Tibial nerve (tissue), 4 donors: Measurements from ENCODE around the gene HINT2. TPM values are rescaled to one million over a fixed set of nuclear protein-coding genes. Genes with fewer than 3 reads are reported as not detected.

Experiments
- DNase-seq, 2 donors: peaks; one replicate each; pipeline ENCODE4 v3.0.0-alpha.2; 2019; ENCODE audit warnings: low spot score in 2 of 2
- H3K27ac ChIP-seq, 4 donors: fragments of 200-600 bp; sonication (generic) in 3 of 4; one replicate each; pipeline ENCODE4 v1.5.1; 2017 to 2019; ENCODE audit warnings: mild to moderate bottlenecking in 1 of 4
- H3K27me3 ChIP-seq, 2 donors: fragments of 200-600 bp; sonication (generic) in 1 of 2; one replicate each; pipeline versions ENCODE4 v1.5.1 to v1.6.0; 2017 to 2019
- H3K36me3 ChIP-seq, 3 donors: fragments of 200-600 bp; sonication (generic); one replicate each; pipeline ENCODE4 v1.5.1; 2018 to 2019
- H3K4me1 ChIP-seq, 4 donors: fragments of 200-600 bp; sonication (generic) in 3 of 4; one replicate each; pipeline ENCODE4 v1.5.1; 2017 to 2019
- H3K4me3 ChIP-seq, 4 donors: fragments of 200-600 bp; sonication (generic) in 3 of 4; one replicate each; pipeline ENCODE4 v1.5.1; 2017 to 2019; ENCODE audit warnings: mild to moderate bottlenecking in 1 of 4, moderate library complexity in 1 of 4
- H3K9me3 ChIP-seq, 4 donors: fragments of 200-600 bp; sonication (generic) in 3 of 4; one replicate each; pipeline ENCODE4 v1.5.1; 2017 to 2019
- EP300 ChIP-seq, 2 donors: sonication (generic); formaldehyde crosslinking; IDR thresholded peaks; one replicate each; pipeline ENCODE4 v1.6.1; 2017; ENCODE audit warnings: antibody characterized with exemption in 2 of 2, mild to moderate bottlenecking in 1 of 2
- POLR2A ChIP-seq, 2 donors: fragments of 450-650 bp; IDR thresholded peaks; one replicate each; pipeline ENCODE4 v1.6.1; 2017; ENCODE audit warnings: antibody characterized with exemption in 2 of 2, mild to moderate bottlenecking in 2 of 2, moderate library complexity in 2 of 2
- WGBS, 2 donors: methylation state at CpG; one replicate each; pipeline ENCODE4 v1.1.5; 2018; 5-methylcytosine and 5-hydroxymethylcytosine counted together
- total RNA-seq, 4 donors: library from RNA; depleted of rRNA; stranded (reverse); fragments of >200 nt; gene quantifications; one replicate each; pipeline ENCODE4 v1.1.0, GENCODE V29; 2016
- TF ChIP-seq, protein P1 (sequence below), 5 experiments: fragments of 200-600 bp in 3 of 5; fragments of 450-650 bp in 2 of 5; sonication (generic) in 3 of 5; IDR thresholded peaks; one replicate each; pipeline ENCODE4 v1.5.1; 2016 to 2019; ENCODE audit warnings: antibody characterized with exemption in 5 of 5, mild to moderate bottlenecking in 3 of 5, moderate library complexity in 2 of 5

The HINT2 gene
- total RNA-seq, 4 donors from 2014 or later: 21.0 to 74.3 (median 35.9) TPM

GRCh38 chr9:35829764-35830096 is 14.9 kb upstream of the HINT2 start:
- WGBS, 2 donors: 31 to 47% methylated on average over 2 of the region's 2 CpGs
- no peak for DNase-seq
- H3K36me3 ChIP-seq: no peaks in the 10 kb centered on the region
- no peaks in the 10 kb centered on the region for H3K27me3 ChIP-seq
- H3K4me3 ChIP-seq: peak overlapping the region; percentile 53 to 96 (median 84)
- no peaks in the 10 kb centered on the region for H3K9me3 ChIP-seq
- TF ChIP-seq, protein P1, sequence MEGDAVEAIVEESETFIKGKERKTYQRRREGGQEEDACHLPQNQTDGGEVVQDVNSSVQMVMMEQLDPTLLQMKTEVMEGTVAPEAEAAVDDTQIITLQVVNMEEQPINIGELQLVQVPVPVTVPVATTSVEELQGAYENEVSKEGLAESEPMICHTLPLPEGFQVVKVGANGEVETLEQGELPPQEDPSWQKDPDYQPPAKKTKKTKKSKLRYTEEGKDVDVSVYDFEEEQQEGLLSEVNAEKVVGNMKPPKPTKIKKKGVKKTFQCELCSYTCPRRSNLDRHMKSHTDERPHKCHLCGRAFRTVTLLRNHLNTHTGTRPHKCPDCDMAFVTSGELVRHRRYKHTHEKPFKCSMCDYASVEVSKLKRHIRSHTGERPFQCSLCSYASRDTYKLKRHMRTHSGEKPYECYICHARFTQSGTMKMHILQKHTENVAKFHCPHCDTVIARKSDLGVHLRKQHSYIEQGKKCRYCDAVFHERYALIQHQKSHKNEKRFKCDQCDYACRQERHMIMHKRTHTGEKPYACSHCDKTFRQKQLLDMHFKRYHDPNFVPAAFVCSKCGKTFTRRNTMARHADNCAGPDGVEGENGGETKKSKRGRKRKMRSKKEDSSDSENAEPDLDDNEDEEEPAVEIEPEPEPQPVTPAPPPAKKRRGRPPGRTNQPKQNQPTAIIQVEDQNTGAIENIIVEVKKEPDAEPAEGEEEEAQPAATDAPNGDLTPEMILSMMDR (IDR thresholded peaks at IDR 0.05): no peak
- TF ChIP-seq EP300 (IDR thresholded peaks at IDR 0.05) (no peak), POLR2A (IDR thresholded peaks at IDR 0.05) (no peak)
- peaks cover 2 to 56% (median 27%) of the 10 kb centered on the region in 4 donors for H3K4me1 ChIP-seq
- peak overlapping the region; percentile 93 to 100 (median 98) for H3K27ac ChIP-seq

- WGBS, 2 donors: 0 to 1% methylated on average over 22 to 24 of the region's 53 CpGs
- H3K4me1 ChIP-seq: peaks cover 2 to 51% (median 23%) of the 10 kb centered on the region in 4 donors
- peak; percentile 99 for DNase-seq
- H3K27me3 ChIP-seq: no peaks in the 10 kb centered on the region
- peak in 1 of 2 donors; percentile 72 for TF ChIP-seq EP300 (IDR thresholded peaks at IDR 0.05)
- peak; percentile 62 to 82 for TF ChIP-seq POLR2A (IDR thresholded peaks at IDR 0.05)
- TF ChIP-seq, protein P1 (IDR thresholded peaks at IDR 0.05): no peak
- H3K27ac ChIP-seq: peak within 1 kb of the TSS; percentile 93 to 100 (median 98)
- H3K9me3 ChIP-seq: no peaks in the 10 kb centered on the region
- H3K4me3 ChIP-seq: peak within 1 kb of the TSS; percentile 53 to 96 (median 84)
- H3K36me3 ChIP-seq: no peaks in the 10 kb centered on the region
Measured at GRCh38 chr9:35829084-35829763, 14.4 kb upstream of the HINT2 start, which contains the start of gene TMEM8B. TMEM8B (plus strand) TSS chr9:35829228; CDS start chr9:35829448, 220 bp downstream.

DNA sequence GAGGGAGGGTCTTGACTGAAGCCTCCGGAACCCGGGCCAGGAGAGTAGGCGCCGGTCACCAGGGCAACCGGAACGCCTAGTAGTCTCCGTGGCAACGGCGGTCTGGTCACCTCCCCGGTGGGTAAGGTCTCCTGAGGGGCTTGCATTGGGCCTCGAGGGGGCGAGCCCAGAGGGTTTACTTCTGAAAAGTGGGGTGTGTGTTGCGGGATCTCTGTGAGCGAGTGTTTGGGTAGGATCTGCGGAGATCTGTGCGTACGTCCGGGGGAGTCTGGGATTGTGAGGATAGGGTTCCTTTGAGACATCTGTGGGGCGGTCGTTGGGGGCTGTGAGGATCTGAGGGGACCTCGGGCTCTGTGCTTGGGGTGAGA is 13.9 kb upstream of the HINT2 start, which contains the start of gene FAM221B:
Gene FAM221B (minus strand): TSS at position 17 of the 368 bp plus-strand sequence. CDS start 2,571 bp downstream, outside the sequence.
- no peaks in the 10 kb centered on the region for H3K27me3 ChIP-seq
- H3K4me3 ChIP-seq: peak within 1 kb of the TSS; percentile 53 to 96 (median 84)
- DNase-seq: no peak
- TF ChIP-seq EP300 (IDR thresholded peaks at IDR 0.05) (no peak), POLR2A (IDR thresholded peaks at IDR 0.05) (no peak)
- TF ChIP-seq, protein P1 (IDR thresholded peaks at IDR 0.05): no peak
- peaks cover 2 to 46% (median 21%) of the 10 kb centered on the region in 4 donors for H3K4me1 ChIP-seq
- H3K9me3 ChIP-seq: no peaks in the 10 kb centered on the region
- H3K36me3 ChIP-seq: no peaks in the 10 kb centered on the region
- peak within 1 kb of the TSS; percentile 93 to 100 (median 98) for H3K27ac ChIP-seq
- 0% methylated on average over 21 of the region's 21 CpGs for WGBS, 2 donors

- peaks cover 2 to 33% (median 13%) of the 10 kb centered on the region in 4 donors for H3K4me1 ChIP-seq
- WGBS, 2 donors: 85 to 91% methylated on average over 3 of the region's 3 CpGs
- TF ChIP-seq POLR2A (IDR thresholded peaks at IDR 0.05) (no peak), EP300 (IDR thresholded peaks at IDR 0.05) (no peak)
- TF ChIP-seq, protein P1 (IDR thresholded peaks at IDR 0.05): no peak
- no peaks in the 10 kb centered on the region for H3K27me3 ChIP-seq
- H3K4me3 ChIP-seq: no peak overlapping the region
- no peaks in the 10 kb centered on the region for H3K36me3 ChIP-seq
- no peak for DNase-seq
- H3K9me3 ChIP-seq: no peaks in the 10 kb centered on the region
- no peak overlapping the region for H3K27ac ChIP-seq
Measured at GRCh38 chr9:35827486-35827885, 12.6 kb upstream of the HINT2 start.

GRCh38 chr9:35826071-35826701 is 11.3 kb upstream of the HINT2 start:
- Histone ChIP-seq H3K4me1 (peaks cover 2 to 23% (median 13%) of the 10 kb centered on the region in 4 donors), H3K9me3 (no peaks in the 10 kb centered on the region), H3K27me3 (no peaks in the 10 kb centered on the region), H3K36me3 (no peaks in the 10 kb centered on the region), H3K4me3 (no peak overlapping the region), H3K27ac (no peak overlapping the region)
- WGBS, 2 donors: 34% methylated on average over 4 of the region's 4 CpGs
- no peak for TF ChIP-seq EP300 (IDR thresholded peaks at IDR 0.05)
- TF ChIP-seq, protein P1 (IDR thresholded peaks at IDR 0.05): peak; percentile 57 to 84 (median 72)
- DNase-seq: peak in 1 of 2 donors; percentile 79
